HCT116 (cell line): Measurements from ENCODE around the gene SEZ6. TPM values are rescaled to one million over a fixed set of nuclear protein-coding genes. Genes with fewer than 3 reads are reported as not detected.

ENCODE experiments used
- ATAC-seq: fragments of 200-7000 bp; cut with Tn5 transposase; 2 replicates; pipeline ENCODE4 v1.9.1; 2020; ENCODE audit warnings: mild to moderate bottlenecking, moderate library complexity
- BruUV-seq: library from RNA; stranded (reverse); fragments of 400-500 nt; replicated peaks from 2 replicates; lab custom pipeline; 2021; lab: Mats Ljungman, UMichigan
- CTCF ChIA-PET: fragments of 300-600 bp; sonication (Branson Sonifier 250); formaldehyde crosslinking; loops from one replicate; lab custom pipeline; 2021; ENCODE audit warnings: antibody characterized with exemption; lab: Charles Lee
- POLR2A ChIA-PET: fragments of 300-600, 350-600 bp; sonication (Branson Sonifier 250); formaldehyde crosslinking; loops from one replicate; lab custom pipeline; 2021; ENCODE audit warnings: antibody characterized with exemption; lab: Charles Lee
- RAD21 ChIA-PET, 2 experiments: fragments of 300-600 bp; sonication (Branson Sonifier 250); formaldehyde crosslinking; loops; one replicate each; lab custom pipeline; 2023; ENCODE audit warnings: low total read pairs in 2 of 2; ENCODE audit not compliant: uncharacterized antibody in 2 of 2, unreplicated experiment in 2 of 2, low non-redundant PET in 1 of 2; lab: Charles Lee
- DNase-seq: peaks from one replicate; pipeline ENCODE4 v3.0.0-alpha.2; 2010; ENCODE audit warnings: low read depth, low spot score
- H2AFZ ChIP-seq: fragments of 200-600 bp; shearing (Covaris generic), sonication (generic); 2 replicates; pipeline ENCODE4 v1.6.1; 2017; ENCODE audit warnings: low read depth, mixed run types, mixed read lengths, antibody characterized with exemption, low read length; ENCODE audit not compliant: poor library complexity, severe bottlenecking
- H3K27ac ChIP-seq: 2 replicates; pipeline ENCODE4 v1.5.1; 2012; ENCODE audit warnings: low read depth, low read length
- H3K27me3 ChIP-seq: fragments of 200-600 bp; sonication (generic); 2 replicates; pipeline ENCODE4 v1.6.1; 2016; ENCODE audit warnings: mixed run types, low read length, mixed read lengths; ENCODE audit not compliant: insufficient read depth
- H3K36me3 ChIP-seq, 2 experiments: fragments of 200-500 bp in 1 of 2; fragments of 200-600 bp in 1 of 2; sonication (Bioruptor generic) in 1 of 2; sonication (generic) in 1 of 2; 2 replicates each; pipeline versions ENCODE4 v1.5.1 to v1.6.1; 2014 to 2016; ENCODE audit warnings: low read length in 2 of 2, inconsistent platforms in 1 of 2, mixed read lengths in 1 of 2, mixed run types in 1 of 2; ENCODE audit not compliant: insufficient read depth in 2 of 2, control insufficient read depth in 1 of 2
- H3K4me1 ChIP-seq, 2 experiments: fragments of 200-600 bp in 1 of 2; sonication (generic) in 1 of 2; 2 replicates each; pipeline versions ENCODE4 v1.5.1 to v1.6.1; 2012 to 2017; ENCODE audit warnings: low read length in 2 of 2, inconsistent platforms in 1 of 2, mild to moderate bottlenecking in 1 of 2, mixed read lengths in 1 of 2, mixed run types in 1 of 2, moderate library complexity in 1 of 2; ENCODE audit not compliant: insufficient read depth in 2 of 2, control insufficient read depth in 1 of 2
- H3K4me2 ChIP-seq: fragments of 200-600 bp; sonication (generic); 2 replicates; pipeline ENCODE4 v1.6.1; 2017; ENCODE audit warnings: mixed run types, low read length, mixed read lengths
- H3K4me3 ChIP-seq, 2 experiments: fragments of 200-600 bp in 1 of 2; sonication (generic) in 1 of 2; replicated peaks in 1 of 2; 2 replicates each; pipeline ENCODE4 v1.5.1; 2011 to 2016; ENCODE audit warnings: low read length in 2 of 2, control low read depth in 1 of 2, low read depth in 1 of 2, mild to moderate bottlenecking in 1 of 2, mixed read lengths in 1 of 2, mixed run types in 1 of 2
- H3K79me2 ChIP-seq: fragments of 200-600 bp; sonication (generic); 2 replicates; pipeline ENCODE4 v1.6.1; 2017; ENCODE audit warnings: mild to moderate bottlenecking, mixed run types, low read length, moderate library complexity, mixed read lengths; ENCODE audit not compliant: insufficient read depth
- H3K9ac ChIP-seq: fragments of 200-600 bp; sonication (generic); 2 replicates; pipeline ENCODE4 v1.6.1; 2016; ENCODE audit warnings: low read length, mixed read lengths
- H3K9me2 ChIP-seq: fragments of 200-600 bp; sonication (generic), shearing (Covaris generic); 2 replicates; pipeline ENCODE4 v1.6.1; 2017; ENCODE audit warnings: mixed run types, mild to moderate bottlenecking, moderate library complexity; ENCODE audit not compliant: insufficient read depth
- H3K9me3 ChIP-seq, 2 experiments: fragments of 200-500 bp in 1 of 2; fragments of 200-600 bp in 1 of 2; sonication (Bioruptor generic) in 1 of 2; sonication (generic) in 1 of 2; 2 replicates each; pipeline ENCODE4 v1.6.1; 2014 to 2017; ENCODE audit warnings: low read length in 2 of 2, mixed read lengths in 2 of 2, inconsistent platforms in 1 of 2, low read depth in 1 of 2, mild to moderate bottlenecking in 1 of 2, mixed run types in 1 of 2, moderate library complexity in 1 of 2; ENCODE audit not compliant: control insufficient read depth in 1 of 2, insufficient read depth in 1 of 2
- H4K20me1 ChIP-seq: fragments of 200-600 bp; sonication (generic), shearing (Covaris generic); 2 replicates; pipeline ENCODE4 v1.6.1; 2017; ENCODE audit warnings: mixed run types, mild to moderate bottlenecking, moderate library complexity; ENCODE audit not compliant: insufficient read depth
- CBX3 ChIP-seq: IDR thresholded peaks from 2 replicates; pipeline ENCODE4 v1.6.1; 2012; ENCODE audit warnings: low read depth
- EGR1 ChIP-seq: IDR thresholded peaks from 2 replicates; pipeline ENCODE4 v1.6.1; 2012; ENCODE audit warnings: low read depth
- EZH2 ChIP-seq: fragments of 200-600 bp; sonication (generic); IDR thresholded peaks from 2 replicates; pipeline ENCODE4 v1.6.1; 2017; ENCODE audit warnings: antibody characterized with exemption, mixed run types
- EZH2phosphoT487 ChIP-seq: fragments of 200-600 bp; IDR thresholded peaks from 2 replicates; pipeline ENCODE4 v1.6.1; 2018; ENCODE audit warnings: antibody characterized with exemption, borderline replicate concordance
- FOSL1 ChIP-seq: IDR thresholded peaks from 2 replicates; pipeline ENCODE4 v1.6.1; 2012; ENCODE audit warnings: low read depth
- JUND ChIP-seq: IDR thresholded peaks from 2 replicates; pipeline ENCODE4 v1.6.1; 2012
- RAD21 ChIP-seq: IDR thresholded peaks from 2 replicates; pipeline ENCODE4 v1.6.1; 2012; ENCODE audit warnings: low read depth, mild to moderate bottlenecking
- SIN3A ChIP-seq: IDR thresholded peaks from 2 replicates; pipeline ENCODE4 v1.6.1; 2012; ENCODE audit warnings: low read depth
- SRF ChIP-seq: IDR thresholded peaks from 2 replicates; pipeline ENCODE4 v1.6.1; 2012; ENCODE audit warnings: low read depth
- TCF7L2 ChIP-seq: IDR thresholded peaks from 2 replicates; pipeline ENCODE4 v1.7.0; 2011; ENCODE audit warnings: borderline replicate concordance, inconsistent platforms; ENCODE audit not compliant: insufficient read depth, insufficient read length; ENCODE audit errors: extremely low read depth
- ZFX ChIP-seq: fragments of 450-650 bp; IDR thresholded peaks from 2 replicates; pipeline ENCODE4 v1.6.1; 2017
- intact Hi-C: fragments of 100-400 bp; cut with micrococcal nuclease; formaldehyde crosslinking; loops from 2 replicates; pipeline ENCODE4 v1.10.0; 2022
- total RNA-seq: library from RNA; stranded (reverse); gene quantifications from one replicate; pipeline ENCODE4 v1.2.1, GENCODE V29; 2021; ENCODE audit not compliant: unreplicated experiment
- TF ChIP-seq, protein P1 (sequence below): IDR thresholded peaks from 2 replicates; pipeline ENCODE4 v1.6.1; 2012; ENCODE audit warnings: low read depth

The SEZ6 gene
- total RNA-seq, 1 experiment from 2014 or later: 0.22 TPM

DNA sequence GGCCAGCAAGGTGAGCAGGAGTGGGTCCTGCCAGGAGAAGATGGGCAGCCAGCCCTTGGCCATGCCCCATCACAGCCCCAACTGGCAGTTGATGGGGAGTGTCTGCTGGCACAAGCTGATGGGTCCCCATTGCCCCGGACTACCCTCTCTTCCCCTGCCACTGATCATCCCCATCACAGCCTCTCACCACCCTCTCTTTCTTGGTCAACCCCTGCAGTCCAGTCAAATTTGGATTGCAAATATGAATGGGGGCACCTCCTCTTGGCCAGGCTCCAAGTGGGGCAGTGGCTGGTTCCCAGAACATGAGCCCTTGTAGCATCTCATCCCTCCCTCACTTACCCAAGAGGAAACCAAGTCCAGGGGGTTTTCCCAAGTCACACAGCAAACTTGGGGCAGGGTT, 17.4 kb downstream of the SEZ6 start:
- no peak for DNase-seq
- H3K9me3 ChIP-seq: no peaks in the 10 kb centered on the region
- no peaks in the 10 kb centered on the region for H3K36me3 ChIP-seq
- no peak overlapping the region for H3K27ac ChIP-seq
- H3K4me1 ChIP-seq: no peaks in the 10 kb centered on the region
- no peaks in the 10 kb centered on the region for H4K20me1 ChIP-seq
- RAD21 ChIA-PET: no interaction called here
- no peak overlapping the region for H3K9ac ChIP-seq
- POLR2A ChIA-PET: no interaction called here
- H3K4me2 ChIP-seq: no peak overlapping the region
- intact Hi-C loops: no loop called here
- H3K4me3 ChIP-seq: no peak overlapping the region
- H3K79me2 ChIP-seq: no peaks in the 10 kb centered on the region
- H3K9me2 ChIP-seq: no peaks in the 10 kb centered on the region
- CTCF ChIA-PET: no interaction called here
- no peak overlapping the region for H2AFZ ChIP-seq
- peaks cover 4% of the 10 kb centered on the region; the same call in 1 of the 2 replicates for H3K27me3 ChIP-seq
- no TSS peak for BruUV-seq
- ATAC-seq: no peak
- no peak for TF ChIP-seq EGR1
- TF ChIP-seq ZFX: no peak
- no peak for TF ChIP-seq RAD21
- no peak for TF ChIP-seq EZH2phosphoT487
- TF ChIP-seq CBX3: no peak
- TF ChIP-seq SIN3A: no peak

DNA sequence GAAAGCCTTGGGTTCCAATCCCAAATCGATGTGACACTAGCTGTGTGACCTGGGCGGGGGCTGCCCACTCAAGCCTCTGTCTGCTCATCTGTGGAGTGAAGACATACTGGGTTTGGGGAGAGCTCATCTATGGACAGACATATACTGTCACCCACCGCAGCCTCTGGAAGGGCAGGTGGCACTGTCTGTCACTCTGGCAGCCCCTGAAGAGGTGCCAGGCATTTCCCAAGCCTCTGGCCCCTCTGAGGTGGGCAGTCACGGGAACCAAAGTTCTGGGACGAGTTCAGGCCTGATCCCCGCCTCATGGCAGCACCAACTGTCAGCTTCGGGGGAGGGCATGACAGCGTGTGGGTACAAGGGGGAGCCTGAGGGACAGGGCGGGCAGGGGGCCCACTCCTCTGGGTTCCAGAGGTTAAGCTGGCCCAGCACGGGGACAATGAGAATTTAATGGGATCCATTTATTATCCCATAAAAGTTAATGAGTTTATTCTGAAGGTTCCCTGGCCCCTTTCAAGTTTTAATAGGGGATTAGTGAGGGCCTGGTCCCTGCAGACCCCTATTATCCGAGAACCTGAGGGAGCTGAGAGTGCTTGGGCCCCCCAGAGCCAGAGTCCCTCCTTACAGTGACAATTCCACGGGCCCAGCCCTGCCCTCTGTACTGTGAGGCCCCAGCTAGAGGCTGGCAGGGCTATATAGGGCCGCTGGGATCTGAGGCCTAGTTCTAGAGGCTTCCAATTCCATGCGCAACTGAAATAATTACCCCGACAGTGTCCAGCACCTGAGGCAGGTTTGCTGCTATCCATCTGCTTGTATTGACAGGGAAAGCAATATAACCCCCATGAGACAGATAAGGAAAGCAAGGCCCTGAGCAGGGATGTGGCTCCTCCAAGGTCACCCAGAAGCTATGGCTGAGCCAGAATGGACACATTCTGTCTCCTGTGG, 18.8 kb downstream of the SEZ6 start:
- no peak for TF ChIP-seq TCF7L2
- TF ChIP-seq, protein P1, sequence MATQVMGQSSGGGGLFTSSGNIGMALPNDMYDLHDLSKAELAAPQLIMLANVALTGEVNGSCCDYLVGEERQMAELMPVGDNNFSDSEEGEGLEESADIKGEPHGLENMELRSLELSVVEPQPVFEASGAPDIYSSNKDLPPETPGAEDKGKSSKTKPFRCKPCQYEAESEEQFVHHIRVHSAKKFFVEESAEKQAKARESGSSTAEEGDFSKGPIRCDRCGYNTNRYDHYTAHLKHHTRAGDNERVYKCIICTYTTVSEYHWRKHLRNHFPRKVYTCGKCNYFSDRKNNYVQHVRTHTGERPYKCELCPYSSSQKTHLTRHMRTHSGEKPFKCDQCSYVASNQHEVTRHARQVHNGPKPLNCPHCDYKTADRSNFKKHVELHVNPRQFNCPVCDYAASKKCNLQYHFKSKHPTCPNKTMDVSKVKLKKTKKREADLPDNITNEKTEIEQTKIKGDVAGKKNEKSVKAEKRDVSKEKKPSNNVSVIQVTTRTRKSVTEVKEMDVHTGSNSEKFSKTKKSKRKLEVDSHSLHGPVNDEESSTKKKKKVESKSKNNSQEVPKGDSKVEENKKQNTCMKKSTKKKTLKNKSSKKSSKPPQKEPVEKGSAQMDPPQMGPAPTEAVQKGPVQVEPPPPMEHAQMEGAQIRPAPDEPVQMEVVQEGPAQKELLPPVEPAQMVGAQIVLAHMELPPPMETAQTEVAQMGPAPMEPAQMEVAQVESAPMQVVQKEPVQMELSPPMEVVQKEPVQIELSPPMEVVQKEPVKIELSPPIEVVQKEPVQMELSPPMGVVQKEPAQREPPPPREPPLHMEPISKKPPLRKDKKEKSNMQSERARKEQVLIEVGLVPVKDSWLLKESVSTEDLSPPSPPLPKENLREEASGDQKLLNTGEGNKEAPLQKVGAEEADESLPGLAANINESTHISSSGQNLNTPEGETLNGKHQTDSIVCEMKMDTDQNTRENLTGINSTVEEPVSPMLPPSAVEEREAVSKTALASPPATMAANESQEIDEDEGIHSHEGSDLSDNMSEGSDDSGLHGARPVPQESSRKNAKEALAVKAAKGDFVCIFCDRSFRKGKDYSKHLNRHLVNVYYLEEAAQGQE: no peak
- TF ChIP-seq EZH2: no peak
- no peak for TF ChIP-seq SRF
- TF ChIP-seq FOSL1: no peak
- no peak for TF ChIP-seq JUND
- TF ChIP-seq, all 23 proteins: peak for 0
- H3K4me1 ChIP-seq: no peaks in the 10 kb centered on the region
- H3K4me3 ChIP-seq: no peak overlapping the region
- H3K9ac ChIP-seq: no peak overlapping the region
- no peaks in the 10 kb centered on the region for H3K9me2 ChIP-seq
- intact Hi-C loops: no loop called here
- no peak overlapping the region for H3K27ac ChIP-seq
- peaks cover 4% of the 10 kb centered on the region; the same call in 1 of the 2 replicates for H3K27me3 ChIP-seq
- RAD21 ChIA-PET: no interaction called here
- no peak overlapping the region for H2AFZ ChIP-seq
- DNase-seq (no peak), ATAC-seq (no peak)
- BruUV-seq: no TSS peak
- H3K4me2 ChIP-seq: no peak overlapping the region
- H4K20me1 ChIP-seq: no peaks in the 10 kb centered on the region
- CTCF ChIA-PET: interaction anchor here (1.1 kb wide), 1 partner anchor 130 kb away, joined by 3 read pairs; no protein-coding TSS in a partner anchor
- no peaks in the 10 kb centered on the region for H3K79me2 ChIP-seq
- POLR2A ChIA-PET: no interaction called here
- H3K9me3 ChIP-seq: no peaks in the 10 kb centered on the region
- no peaks in the 10 kb centered on the region for H3K36me3 ChIP-seq
